ENCODE data around the gene IL12A.

Gene IL12A

GRCh38 chr3:160038862-160039562, 50.4 kb downstream of the IL12A start:
- DNase-seq = no peak

- no peak for DNase-seq
These were observed 51.5 kb downstream of the IL12A start for GRCh38 chr3:160040181-160040580.

GRCh38 chr3:160041465-160041864, 52.8 kb downstream of the IL12A start:
- DNase-seq = no peak

GRCh38 chr3:160044121-160044520, 55.5 kb downstream of the IL12A start:
- DNase-seq = no peak
